RWPE1 (cell line): ENCODE results near the gene SERPINB6.

Experiments used
- CTCF ChIA-PET: fragments of 350-600 bp; sonication (Branson Sonifier 250); formaldehyde crosslinking; extraction: SDS; loops from one replicate; lab custom pipeline; 2021; lab: Yijun Ruan, JAX
- POLR2A ChIA-PET: fragments of 400-600 bp; formaldehyde crosslinking; extraction: SDS; loops from one replicate; lab custom pipeline; 2020; ENCODE audit warnings: antibody characterized with exemption; ENCODE audit not compliant: low non-redundant PET; lab: Yijun Ruan, JAX
- DNase-seq: peaks from one replicate; pipeline ENCODE4 v3.0.0; 2012; ENCODE audit warnings: low spot score
- H3K27ac ChIP-seq: fragments of 450-650 bp; 2 replicates; pipeline ENCODE4 v1.5.1; 2017
- TF ChIP-seq, protein P1 (sequence below): fragments of 450-650 bp; conservative IDR thresholded peaks from 2 replicates; pipeline ENCODE4 v1.5.1; 2017; ENCODE audit warnings: low read depth, mild to moderate bottlenecking

Gene SERPINB6

DNA sequence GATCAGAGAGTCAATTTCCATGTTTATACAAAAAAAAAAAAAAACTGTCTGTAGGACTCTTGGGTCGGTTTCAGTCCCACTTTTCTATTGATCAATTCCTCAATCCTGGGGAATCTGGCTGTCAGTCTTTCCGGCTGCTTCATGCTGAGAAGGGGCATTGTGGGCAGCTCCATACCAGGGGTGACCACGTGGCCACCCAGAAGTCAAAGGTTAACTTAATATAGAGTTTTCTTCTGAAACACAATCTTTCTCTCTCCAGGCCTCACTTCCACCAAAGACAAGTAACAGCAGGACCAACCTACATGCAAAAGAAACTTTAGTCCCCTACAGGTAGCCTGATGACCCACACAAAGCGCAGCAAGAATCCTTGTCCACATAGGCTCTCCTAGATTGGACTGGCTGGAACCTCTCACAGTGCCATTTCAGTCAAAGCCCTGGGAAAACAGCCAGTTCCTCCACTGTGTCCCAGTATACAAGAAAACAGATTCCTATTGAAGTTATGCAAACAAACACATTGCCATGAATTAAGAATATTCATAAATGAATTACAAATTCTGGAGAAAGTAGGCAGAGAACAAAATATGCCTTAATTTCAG is 49.7 kb downstream of the SERPINB6 start:
- no peak for DNase-seq
- POLR2A ChIA-PET: no interaction called here
- TF ChIP-seq, protein P1, sequence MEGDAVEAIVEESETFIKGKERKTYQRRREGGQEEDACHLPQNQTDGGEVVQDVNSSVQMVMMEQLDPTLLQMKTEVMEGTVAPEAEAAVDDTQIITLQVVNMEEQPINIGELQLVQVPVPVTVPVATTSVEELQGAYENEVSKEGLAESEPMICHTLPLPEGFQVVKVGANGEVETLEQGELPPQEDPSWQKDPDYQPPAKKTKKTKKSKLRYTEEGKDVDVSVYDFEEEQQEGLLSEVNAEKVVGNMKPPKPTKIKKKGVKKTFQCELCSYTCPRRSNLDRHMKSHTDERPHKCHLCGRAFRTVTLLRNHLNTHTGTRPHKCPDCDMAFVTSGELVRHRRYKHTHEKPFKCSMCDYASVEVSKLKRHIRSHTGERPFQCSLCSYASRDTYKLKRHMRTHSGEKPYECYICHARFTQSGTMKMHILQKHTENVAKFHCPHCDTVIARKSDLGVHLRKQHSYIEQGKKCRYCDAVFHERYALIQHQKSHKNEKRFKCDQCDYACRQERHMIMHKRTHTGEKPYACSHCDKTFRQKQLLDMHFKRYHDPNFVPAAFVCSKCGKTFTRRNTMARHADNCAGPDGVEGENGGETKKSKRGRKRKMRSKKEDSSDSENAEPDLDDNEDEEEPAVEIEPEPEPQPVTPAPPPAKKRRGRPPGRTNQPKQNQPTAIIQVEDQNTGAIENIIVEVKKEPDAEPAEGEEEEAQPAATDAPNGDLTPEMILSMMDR: no peak
- H3K27ac ChIP-seq: no peak overlapping the region
- CTCF ChIA-PET: interaction anchor here (0.6 to 0.7 kb wide), 2 partner anchors 27 to 151 kb away, joined by 3 read pairs; no protein-coding TSS in a partner anchor

GRCh38 chr6:2920671-2921112 is 50.7 kb downstream of the SERPINB6 start:
- POLR2A ChIA-PET: no interaction called here
- H3K27ac ChIP-seq: no peak overlapping the region
- TF ChIP-seq, protein P1: no peak
- no peak for DNase-seq
- CTCF ChIA-PET: no interaction called here

- ChIA-PET POLR2A (no interaction called here), CTCF (interaction anchor here (0.7 kb wide), 1 partner anchor 73 kb away, joined by 3 read pairs; no protein-coding TSS in a partner anchor)
- DNase-seq: no peak
- TF ChIP-seq, protein P1: no peak
- no peak overlapping the region for H3K27ac ChIP-seq
Measured at GRCh38 chr6:2919886-2920285, 51.5 kb downstream of the SERPINB6 start.

DNA sequence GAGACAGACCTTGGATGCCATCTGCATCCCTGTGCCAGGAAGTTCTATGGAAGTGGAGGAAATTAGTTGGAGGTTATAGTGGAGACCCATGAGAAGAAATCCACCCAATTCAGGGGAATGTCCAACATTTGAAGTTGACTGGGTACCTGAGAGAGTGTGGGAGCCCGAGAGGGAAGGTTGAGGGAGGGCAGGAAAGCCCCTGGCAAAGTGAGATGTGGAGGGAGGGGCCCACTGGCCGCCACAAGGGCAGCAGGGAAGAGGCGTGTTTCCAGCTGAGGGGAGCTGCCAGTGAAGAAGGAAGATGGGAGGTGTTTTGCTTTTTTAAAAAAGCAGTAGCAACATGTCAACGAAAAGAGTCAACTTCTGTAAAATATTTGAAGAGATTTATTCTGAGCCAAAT is 52.0 kb downstream of the SERPINB6 start:
- ChIA-PET POLR2A (no interaction called here), CTCF (no interaction called here)
- TF ChIP-seq, protein P1: no peak
- DNase-seq: no peak
- no peak overlapping the region for H3K27ac ChIP-seq

DNA sequence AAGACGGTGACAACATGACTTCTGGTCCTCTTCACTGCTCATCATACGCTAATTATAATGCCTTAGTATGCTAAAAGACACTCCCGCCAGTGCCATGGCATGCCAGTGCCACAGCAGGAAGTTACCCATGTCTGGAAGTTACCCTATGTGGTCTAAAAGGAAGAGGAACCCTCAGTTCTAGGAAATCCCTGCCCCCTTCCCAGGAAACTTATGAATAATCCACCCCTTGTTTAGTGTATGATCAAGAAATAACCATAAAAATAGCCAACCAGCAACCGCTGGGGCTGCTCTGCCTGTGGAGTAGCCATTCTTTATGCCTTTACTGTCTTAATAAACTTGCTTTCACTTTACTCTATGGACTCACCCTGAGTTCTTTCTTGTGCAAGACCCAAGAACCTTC is 52.4 kb downstream of the SERPINB6 start:
- ChIA-PET POLR2A (no interaction called here), CTCF (no interaction called here)
- TF ChIP-seq, protein P1: no peak
- H3K27ac ChIP-seq: no peak overlapping the region
- DNase-seq: no peak

DNA sequence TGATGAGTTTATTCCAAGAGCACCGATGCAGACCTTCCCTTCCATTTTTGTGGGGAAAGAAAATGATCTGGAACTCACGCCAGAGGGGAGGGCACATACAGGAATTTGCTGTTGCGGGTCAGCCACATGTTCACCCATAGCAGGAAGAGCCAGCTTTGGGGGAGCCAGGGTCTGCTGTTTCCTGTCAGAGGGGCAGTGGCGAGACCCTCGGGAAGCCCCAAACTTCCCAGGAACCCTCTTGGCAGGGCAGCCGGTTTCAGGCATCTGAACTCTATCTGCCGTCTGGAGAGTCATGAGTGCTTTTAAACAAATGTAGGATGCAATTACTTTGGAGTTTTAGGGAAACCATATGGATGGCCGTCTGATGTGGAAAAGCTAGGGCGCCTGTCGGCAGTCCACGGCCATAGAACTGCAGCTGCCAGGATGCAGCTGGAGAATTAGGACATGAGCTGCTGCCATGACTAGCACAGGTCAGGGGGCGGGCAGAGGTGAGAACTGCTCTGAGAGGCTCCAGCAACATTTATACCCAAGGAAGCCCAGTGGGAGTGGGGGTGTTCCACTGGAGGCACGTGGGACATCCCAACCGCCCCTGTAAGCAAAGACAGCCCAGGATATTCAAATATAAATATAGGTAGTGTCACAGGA is 53.4 kb downstream of the SERPINB6 start:
- DNase-seq: no peak
- POLR2A ChIA-PET: no interaction called here
- CTCF ChIA-PET: no interaction called here
- no peak overlapping the region for H3K27ac ChIP-seq
- TF ChIP-seq, protein P1: no peak
